ENCODE measurements around the gene SLC12A8.

SLC12A8 gene

GRCh38 chr3:125050488-125051090 lies 162.0 kb downstream of the SLC12A8 start:
- DNase-seq: no peak

GRCh38 chr3:125048282-125048681 lies 164.3 kb downstream of the SLC12A8 start:
- DNase-seq: no peak

- DNase-seq: no peak
Measured at GRCh38 chr3:125045965-125046364, 166.6 kb downstream of the SLC12A8 start.

- DNase-seq: no peak
Measured at GRCh38 chr3:125045194-125045593, 167.4 kb downstream of the SLC12A8 start.

GRCh38 chr3:125043599-125044151 lies 168.9 kb downstream of the SLC12A8 start:
- no peak for DNase-seq

GRCh38 chr3:125042725-125043406 lies 169.7 kb downstream of the SLC12A8 start:
- no peak for DNase-seq

GRCh38 chr3:125039131-125040100 lies 173.1 kb downstream of the SLC12A8 start:
- no peak for DNase-seq

- no peak for DNase-seq
Measured at GRCh38 chr3:125037498-125038150, 174.9 kb downstream of the SLC12A8 start.

GRCh38 chr3:125035217-125035616 lies 177.3 kb downstream of the SLC12A8 start:
- DNase-seq: no peak

GRCh38 chr3:125033616-125034015 lies 178.9 kb downstream of the SLC12A8 start:
- DNase-seq: no peak

GRCh38 chr3:125033135-125033534 lies 179.4 kb downstream of the SLC12A8 start:
- no peak for DNase-seq

- DNase-seq: no peak
Measured at GRCh38 chr3:125032683-125033082, 179.9 kb downstream of the SLC12A8 start.

All from GF-D8 (cell line).